Measurements from ENCODE around the gene RCAN2.
A peak's percentile ranks its signal among the peaks of the same experiment; 100 is the strongest.

The RCAN2 gene

GRCh38 chr6:46491201-46491627, at the start of gene RCAN2:
RCAN2 (minus strand) TSS chr6:46491449.
- peak within 1 kb of the TSS; percentile 62 for H3K4me3 ChIP-seq (ENCODE audit: control insufficient read depth, low read depth, low read length)
- TF ChIP-seq, protein P1, sequence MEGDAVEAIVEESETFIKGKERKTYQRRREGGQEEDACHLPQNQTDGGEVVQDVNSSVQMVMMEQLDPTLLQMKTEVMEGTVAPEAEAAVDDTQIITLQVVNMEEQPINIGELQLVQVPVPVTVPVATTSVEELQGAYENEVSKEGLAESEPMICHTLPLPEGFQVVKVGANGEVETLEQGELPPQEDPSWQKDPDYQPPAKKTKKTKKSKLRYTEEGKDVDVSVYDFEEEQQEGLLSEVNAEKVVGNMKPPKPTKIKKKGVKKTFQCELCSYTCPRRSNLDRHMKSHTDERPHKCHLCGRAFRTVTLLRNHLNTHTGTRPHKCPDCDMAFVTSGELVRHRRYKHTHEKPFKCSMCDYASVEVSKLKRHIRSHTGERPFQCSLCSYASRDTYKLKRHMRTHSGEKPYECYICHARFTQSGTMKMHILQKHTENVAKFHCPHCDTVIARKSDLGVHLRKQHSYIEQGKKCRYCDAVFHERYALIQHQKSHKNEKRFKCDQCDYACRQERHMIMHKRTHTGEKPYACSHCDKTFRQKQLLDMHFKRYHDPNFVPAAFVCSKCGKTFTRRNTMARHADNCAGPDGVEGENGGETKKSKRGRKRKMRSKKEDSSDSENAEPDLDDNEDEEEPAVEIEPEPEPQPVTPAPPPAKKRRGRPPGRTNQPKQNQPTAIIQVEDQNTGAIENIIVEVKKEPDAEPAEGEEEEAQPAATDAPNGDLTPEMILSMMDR (IDR thresholded peaks at IDR 0.05; ENCODE audit: control insufficient read depth, insufficient read depth, low read depth, low read length, missing control alignments) = no peak
- no peak for DNase-seq (ENCODE audit: low read depth)

GRCh38 chr6:46539866-46540265, 48.6 kb upstream of the RCAN2 start:
- TF ChIP-seq, protein P1 (IDR thresholded peaks at IDR 0.05; ENCODE audit: control insufficient read depth, insufficient read depth, low read depth, low read length, missing control alignments) = no peak
- H3K4me3 ChIP-seq (ENCODE audit: control insufficient read depth, low read depth, low read length) = no peak overlapping the region
- no peak for DNase-seq (ENCODE audit: low read depth)

DNA sequence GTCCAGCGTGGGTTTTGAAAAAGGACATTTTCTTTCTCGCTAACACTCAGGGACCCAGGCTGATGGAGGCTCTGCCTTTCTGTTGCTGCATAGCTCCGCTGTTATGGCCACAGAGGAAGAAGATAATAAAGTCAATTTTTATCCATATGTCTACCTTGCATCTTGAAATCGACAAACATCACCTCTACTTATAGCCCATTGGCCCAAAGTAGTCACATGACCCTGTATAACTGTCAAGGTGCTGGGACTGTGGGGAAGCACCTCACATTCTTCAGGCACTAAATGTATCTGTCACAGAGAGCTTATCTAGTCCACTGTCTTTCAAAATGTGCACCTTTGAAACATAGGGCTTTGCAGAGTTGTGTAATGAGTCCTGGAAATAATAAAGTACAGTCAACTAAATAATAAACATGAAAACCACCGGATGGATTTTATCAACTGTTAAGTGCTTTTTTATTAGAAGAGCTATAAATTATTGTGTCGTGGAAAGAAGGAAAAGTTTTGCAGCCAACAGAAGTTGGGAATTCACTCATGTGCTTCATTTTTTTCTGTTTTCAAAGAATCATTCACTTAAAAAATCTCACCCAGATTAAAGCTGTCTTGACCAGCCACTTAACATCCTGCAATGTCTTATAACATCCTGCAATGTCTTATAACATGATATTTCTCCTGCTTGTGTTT, 47.7 kb upstream of the RCAN2 start:
- H3K4me3 ChIP-seq (ENCODE audit: control insufficient read depth, low read depth, low read length) = no peak overlapping the region
- DNase-seq (ENCODE audit: low read depth) = no peak
- TF ChIP-seq, protein P1 (IDR thresholded peaks at IDR 0.05; ENCODE audit: control insufficient read depth, insufficient read depth, low read depth, low read length, missing control alignments) = no peak

GRCh38 chr6:46530896-46531295, 39.6 kb upstream of the RCAN2 start:
- TF ChIP-seq, protein P1 (IDR thresholded peaks at IDR 0.05; ENCODE audit: control insufficient read depth, insufficient read depth, low read depth, low read length, missing control alignments) = no peak
- no peak for DNase-seq (ENCODE audit: low read depth)
- H3K4me3 ChIP-seq (ENCODE audit: control insufficient read depth, low read depth, low read length) = no peak overlapping the region

- no peak overlapping the region for H3K4me3 ChIP-seq (ENCODE audit: control insufficient read depth, low read depth, low read length)
- DNase-seq (ENCODE audit: low read depth) = no peak
- TF ChIP-seq, protein P1 (IDR thresholded peaks at IDR 0.05; ENCODE audit: control insufficient read depth, insufficient read depth, low read depth, low read length, missing control alignments) = no peak
Observed at GRCh38 chr6:46528961-46529750, 37.9 kb upstream of the RCAN2 start.

- no peak overlapping the region for H3K4me3 ChIP-seq (ENCODE audit: control insufficient read depth, low read depth, low read length)
- TF ChIP-seq, protein P1 (IDR thresholded peaks at IDR 0.05; ENCODE audit: control insufficient read depth, insufficient read depth, low read depth, low read length, missing control alignments) = no peak
Observed at GRCh38 chr6:46526607-46527006, 35.4 kb upstream of the RCAN2 start.

More at GRCh38 chr6:46526607-46527006, 35.4 kb upstream of the RCAN2 start:
- DNase-seq (ENCODE audit: low read depth) = no peak
